Mesendoderm (in vitro differentiated cells): Measurements from ENCODE around the gene CRACR2A.

Experiments
- DNase-seq: peaks from one replicate; pipeline ENCODE4 v3.0.0; 2013
- H2AK5ac ChIP-seq: 2 replicates; pipeline ENCODE4 v1.6.1; 2013; ENCODE audit warnings: low read length, inconsistent platforms
- H2BK120ac ChIP-seq: 2 replicates; pipeline ENCODE4 v1.6.1; 2013; ENCODE audit warnings: low read depth, mild to moderate bottlenecking, low read length, moderate library complexity, mixed read lengths
- H2BK15ac ChIP-seq: replicated peaks from 2 replicates; pipeline ENCODE4 v1.6.1; 2013; ENCODE audit warnings: low read depth, mild to moderate bottlenecking, moderate library complexity
- H2BK5ac ChIP-seq: 2 replicates; pipeline ENCODE4 v1.6.1; 2013; ENCODE audit warnings: low read length, inconsistent platforms
- H3K18ac ChIP-seq: 2 replicates; pipeline ENCODE4 v1.6.1; 2013; ENCODE audit warnings: mild to moderate bottlenecking, low read length, mixed read lengths
- H3K23ac ChIP-seq: one replicate; pipeline ENCODE4 v1.6.1; 2013; ENCODE audit warnings: low read length
- H3K27ac ChIP-seq: 2 replicates; pipeline ENCODE4 v1.5.1; 2013; ENCODE audit warnings: low read depth, mild to moderate bottlenecking, inconsistent platforms, low read length, moderate library complexity
- H3K27me3 ChIP-seq: 2 replicates; pipeline ENCODE4 v1.6.1; 2013; ENCODE audit warnings: low read length, control low read depth, mild to moderate bottlenecking, inconsistent platforms; ENCODE audit not compliant: insufficient read depth, poor library complexity
- H3K36me3 ChIP-seq: 2 replicates; pipeline ENCODE4 v1.6.1; 2013; ENCODE audit warnings: low read length, inconsistent platforms; ENCODE audit not compliant: control insufficient read depth, insufficient read depth
- H3K4ac ChIP-seq: one replicate; pipeline ENCODE4 v1.6.1; 2013; ENCODE audit warnings: low read depth, mild to moderate bottlenecking, low read length, moderate library complexity
- H3K4me1 ChIP-seq: 2 replicates; pipeline ENCODE4 v1.6.1; 2013; ENCODE audit warnings: low read depth, low read length, inconsistent platforms; ENCODE audit not compliant: control insufficient read depth
- H3K4me2 ChIP-seq: 2 replicates; pipeline ENCODE4 v1.6.1; 2013; ENCODE audit warnings: low read length
- H3K4me3 ChIP-seq: 2 replicates; pipeline ENCODE4 v1.5.1; 2013; ENCODE audit warnings: mild to moderate bottlenecking, low read length
- H3K56ac ChIP-seq: one replicate; pipeline ENCODE4 v1.6.1; 2013; ENCODE audit warnings: low read length
- H3K79me1 ChIP-seq: 2 replicates; pipeline ENCODE4 v1.6.1; 2013; ENCODE audit warnings: low read length, inconsistent platforms
- H3K79me2 ChIP-seq: 2 replicates; pipeline ENCODE4 v1.6.1; 2013; ENCODE audit warnings: mild to moderate bottlenecking, low read length; ENCODE audit not compliant: control insufficient read depth, insufficient read depth
- H3K9ac ChIP-seq: 2 replicates; pipeline ENCODE4 v1.6.1; 2013; ENCODE audit warnings: low read length, inconsistent platforms
- H4K5ac ChIP-seq: one replicate; pipeline ENCODE4 v1.6.1; 2013; ENCODE audit warnings: low read length
- H4K8ac ChIP-seq: one replicate; pipeline ENCODE4 v1.6.1; 2013; ENCODE audit warnings: low read depth, mild to moderate bottlenecking, control low read depth, low read length, moderate library complexity
- WGBS: extraction: QIAGEN DNeasy Blood & Tissue Kit; methylation state at CpG from one replicate; pipeline ENCODE4 v1.1.7; 2013; ENCODE audit warnings: low lambda C conversion rate, missing lambda C conversion rate; ENCODE audit not compliant: insufficient coverage; ENCODE audit errors: extremely low coverage; 5-methylcytosine and 5-hydroxymethylcytosine counted together

CRACR2A gene

DNA sequence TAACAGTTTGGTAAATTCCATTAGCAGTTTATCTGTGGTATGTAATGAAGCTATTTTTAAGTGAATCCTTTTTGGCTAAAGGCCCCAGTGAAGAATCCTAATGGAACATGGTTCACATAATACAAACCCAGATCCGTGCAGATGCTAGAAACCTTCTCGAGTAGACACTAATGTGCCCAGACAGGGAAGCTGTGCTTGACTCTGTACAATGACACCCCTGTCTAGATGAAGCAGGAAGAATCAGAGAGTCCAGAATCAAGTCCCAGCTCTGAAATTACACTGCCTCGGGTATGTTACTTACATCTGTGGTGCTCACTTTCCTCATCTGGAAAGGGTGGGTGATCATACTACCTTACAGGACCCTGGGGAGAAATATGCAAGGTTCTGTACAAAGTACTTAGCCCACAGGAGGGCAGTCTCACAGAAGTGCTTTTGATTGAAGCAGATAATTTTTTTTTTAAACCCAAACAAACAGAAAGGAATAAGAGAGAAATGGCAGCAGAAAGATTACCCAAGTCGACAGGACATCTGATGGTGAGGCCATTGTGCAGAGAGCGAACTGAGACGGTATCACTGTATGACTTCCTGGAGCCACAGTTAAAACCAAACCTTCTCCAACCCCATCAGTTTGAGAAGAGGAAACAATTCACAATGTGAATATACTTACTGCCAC lies 8.5 kb downstream of the CRACR2A start:
- no peak for DNase-seq
- no CpG with 5 or more reads among the region's 6 CpGs for WGBS
- H4K5ac ChIP-seq: no peak overlapping the region

DNA sequence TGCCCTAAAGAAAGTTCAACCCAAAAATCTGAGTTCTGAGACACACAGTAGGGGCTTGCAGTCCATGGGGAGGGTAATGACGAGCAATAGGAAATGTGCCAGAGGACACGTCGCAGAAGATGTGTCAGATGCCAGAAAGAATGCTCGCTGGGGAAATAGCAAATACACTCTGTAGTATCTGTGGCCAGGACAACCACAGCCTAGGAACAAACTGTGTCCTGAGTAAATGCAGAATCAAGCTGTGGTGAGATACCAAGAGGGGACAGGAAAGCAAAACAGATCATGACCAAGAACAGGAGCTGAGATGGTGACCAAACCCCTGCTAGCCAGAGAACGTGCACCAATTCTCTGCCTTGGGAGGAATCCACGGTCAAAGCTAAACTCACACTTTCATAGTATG lies 9.1 kb downstream of the CRACR2A start:
- Histone ChIP-seq H3K18ac (no peak overlapping the region), H3K27ac (no peak overlapping the region), H4K5ac (no peak overlapping the region), H4K8ac (no peak overlapping the region), H3K79me1 (no peaks in the 10 kb centered on the region), H2AK5ac (no peak overlapping the region), H3K56ac (no peak overlapping the region), H3K36me3 (no peaks in the 10 kb centered on the region), H3K4me3 (no peak overlapping the region), H3K4ac (no peak overlapping the region), H3K4me2 (no peak overlapping the region), H3K9ac (no peak overlapping the region), H3K23ac (no peak overlapping the region), H2BK120ac (no peak overlapping the region), H3K4me1 (no peaks in the 10 kb centered on the region), H2BK15ac (no peak overlapping the region), H2BK5ac (no peak overlapping the region), H3K27me3 (no peaks in the 10 kb centered on the region), H3K79me2 (no peaks in the 10 kb centered on the region)
- no peak for DNase-seq
- WGBS: no CpG with 5 or more reads among the region's 6 CpGs

More for the DNA sequence above, 8.5 kb downstream of the CRACR2A start:
- H3K79me1 ChIP-seq: no peaks in the 10 kb centered on the region
- H2BK5ac ChIP-seq: no peak overlapping the region
- H3K27me3 ChIP-seq: no peaks in the 10 kb centered on the region
- H3K18ac ChIP-seq: no peak overlapping the region
- H3K36me3 ChIP-seq: no peaks in the 10 kb centered on the region
- H3K4ac ChIP-seq: no peak overlapping the region
- no peak overlapping the region for H3K23ac ChIP-seq
- H3K79me2 ChIP-seq: no peaks in the 10 kb centered on the region
- H2AK5ac ChIP-seq: no peak overlapping the region
- H3K9ac ChIP-seq: no peak overlapping the region
- H2BK120ac ChIP-seq: no peak overlapping the region
- no peak overlapping the region for H3K4me2 ChIP-seq
- H3K27ac ChIP-seq: no peak overlapping the region
- no peak overlapping the region for H3K4me3 ChIP-seq
- H3K4me1 ChIP-seq: no peaks in the 10 kb centered on the region
- no peak overlapping the region for H4K8ac ChIP-seq
- H3K56ac ChIP-seq: no peak overlapping the region
- H2BK15ac ChIP-seq: no peak overlapping the region

DNA sequence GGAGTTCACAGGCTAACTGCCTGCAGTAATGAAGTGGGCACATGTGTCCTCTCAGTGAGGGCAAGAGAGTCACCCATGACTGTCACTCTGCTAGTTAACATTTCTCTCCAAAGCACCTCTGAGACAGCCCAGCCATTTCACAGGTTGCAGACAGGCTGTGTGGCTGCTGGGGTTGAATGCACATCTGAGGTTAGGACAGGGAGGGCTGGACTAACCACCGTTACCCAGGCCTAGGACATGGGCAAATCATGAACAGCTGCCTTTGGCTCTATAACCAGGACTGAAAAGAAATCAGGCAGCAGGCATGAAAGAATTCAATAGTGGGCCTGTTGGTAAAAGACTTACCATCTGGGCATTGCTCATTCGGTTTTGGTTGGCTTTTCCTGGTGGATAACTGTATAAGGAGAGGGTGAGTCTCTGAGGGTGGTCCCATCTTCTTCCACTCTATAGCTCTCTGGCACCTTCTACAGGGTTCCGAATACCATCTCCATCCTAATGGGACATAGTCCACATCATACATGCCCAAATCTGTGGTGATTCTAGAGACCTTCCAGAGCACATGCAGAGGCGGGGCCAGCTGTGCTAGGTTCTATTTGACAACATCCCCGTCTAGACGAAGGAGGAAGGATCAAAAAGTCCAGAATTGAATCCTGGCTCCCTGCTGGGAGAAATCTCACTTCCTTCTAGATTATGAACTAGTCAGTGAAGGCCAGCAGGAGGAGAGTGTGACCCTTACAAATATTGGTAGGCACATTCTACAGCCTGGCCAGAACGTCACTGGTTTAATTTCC lies 10.8 kb downstream of the CRACR2A start:
- Histone ChIP-seq H3K36me3 (no peaks in the 10 kb centered on the region), H3K23ac (no peak overlapping the region), H2AK5ac (no peak overlapping the region), H2BK15ac (no peak overlapping the region), H3K4me3 (no peak overlapping the region), H3K18ac (no peak overlapping the region), H3K56ac (no peak overlapping the region), H4K8ac (no peak overlapping the region), H3K4ac (no peak overlapping the region), H3K27ac (no peak overlapping the region), H3K4me1 (no peaks in the 10 kb centered on the region), H3K4me2 (no peak overlapping the region), H4K5ac (no peak overlapping the region), H2BK120ac (no peak overlapping the region), H2BK5ac (no peak overlapping the region), H3K79me2 (no peaks in the 10 kb centered on the region), H3K27me3 (no peaks in the 10 kb centered on the region), H3K79me1 (no peaks in the 10 kb centered on the region), H3K9ac (no peak overlapping the region)
- no peak for DNase-seq
- WGBS: no CpG with 5 or more reads among the region's 7 CpGs

DNA sequence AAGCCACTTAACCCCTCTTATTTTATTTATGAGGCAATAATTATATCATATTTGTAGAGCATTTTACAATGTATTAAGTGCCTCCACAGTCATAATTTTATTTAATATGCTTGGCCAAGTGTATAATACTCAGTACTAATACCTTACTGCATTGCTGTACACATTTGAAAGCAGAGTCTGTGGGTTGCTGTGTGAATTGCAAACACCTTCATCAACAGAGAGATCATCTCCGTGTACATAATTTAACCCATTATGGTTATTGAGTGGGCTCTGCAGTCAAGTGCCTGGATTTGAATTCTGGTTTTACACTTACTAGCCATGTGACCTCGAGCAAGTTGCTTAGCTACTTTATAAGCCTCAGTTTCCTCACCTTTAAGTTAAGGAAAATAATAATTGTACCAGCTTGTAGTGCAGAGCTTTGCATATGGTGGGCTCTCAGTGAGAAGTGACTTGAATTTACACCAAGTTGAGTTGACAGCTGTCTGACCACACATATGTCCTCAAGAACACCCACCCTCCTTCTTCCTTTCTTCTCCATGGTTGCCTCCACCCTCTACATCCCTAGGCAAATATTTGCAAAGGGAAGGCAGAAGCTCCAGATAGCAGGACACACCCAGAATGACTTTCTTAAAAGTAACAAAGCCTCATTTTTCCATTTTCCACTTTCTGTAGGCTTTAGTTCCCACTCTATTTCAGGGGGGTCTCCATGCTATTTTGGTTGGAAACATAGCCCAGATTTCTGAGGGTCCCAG lies 12.3 kb downstream of the CRACR2A start:
- no peaks in the 10 kb centered on the region for H3K27me3 ChIP-seq
- no peak overlapping the region for H3K23ac ChIP-seq
- no peak overlapping the region for H3K56ac ChIP-seq
- no peak overlapping the region for H2BK15ac ChIP-seq
- no peak for DNase-seq
- H3K4me1 ChIP-seq: no peaks in the 10 kb centered on the region
- H2BK5ac ChIP-seq: no peak overlapping the region
- WGBS: no CpG with 5 or more reads among the region's 2 CpGs
- no peaks in the 10 kb centered on the region for H3K79me1 ChIP-seq
- H2BK120ac ChIP-seq: no peak overlapping the region
- no peak overlapping the region for H3K9ac ChIP-seq
- H3K79me2 ChIP-seq: no peaks in the 10 kb centered on the region
- H3K36me3 ChIP-seq: no peaks in the 10 kb centered on the region
- H3K4me3 ChIP-seq: no peak overlapping the region
- no peak overlapping the region for H3K27ac ChIP-seq
- H3K4ac ChIP-seq: no peak overlapping the region
- no peak overlapping the region for H3K18ac ChIP-seq
- H2AK5ac ChIP-seq: no peak overlapping the region
- H4K5ac ChIP-seq: no peak overlapping the region
- no peak overlapping the region for H3K4me2 ChIP-seq
- H4K8ac ChIP-seq: no peak overlapping the region

DNA sequence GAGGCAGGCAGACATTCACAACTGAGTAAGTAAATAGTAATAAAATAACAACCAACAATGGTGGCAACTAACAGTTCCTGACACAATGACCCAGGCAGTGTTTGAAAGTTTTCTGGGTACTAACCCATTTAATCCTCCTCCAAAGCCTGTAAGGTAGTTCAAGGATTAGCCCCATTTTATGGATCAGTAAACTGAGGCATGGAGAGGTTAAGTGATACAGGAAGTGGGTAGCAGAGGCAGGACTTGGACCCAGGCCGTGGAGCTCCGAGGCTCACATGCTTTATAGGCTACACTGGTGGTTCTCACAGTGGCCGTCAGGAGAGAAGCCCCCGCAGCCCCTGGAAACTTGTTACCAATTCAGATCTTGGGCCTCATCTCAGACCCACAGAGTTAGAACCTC lies 17.5 kb downstream of the CRACR2A start:
- no peaks in the 10 kb centered on the region for H3K36me3 ChIP-seq
- H3K4ac ChIP-seq: no peak overlapping the region
- H2AK5ac ChIP-seq: no peak overlapping the region
- H2BK120ac ChIP-seq: no peak overlapping the region
- no peak overlapping the region for H4K8ac ChIP-seq
- no CpG with 5 or more reads among the region's 4 CpGs for WGBS
- H3K9ac ChIP-seq: no peak overlapping the region
- no peaks in the 10 kb centered on the region for H3K27me3 ChIP-seq
- no peak overlapping the region for H3K4me2 ChIP-seq
- H3K4me3 ChIP-seq: no peak overlapping the region
- no peak overlapping the region for H4K5ac ChIP-seq
- H3K18ac ChIP-seq: no peak overlapping the region
- no peak overlapping the region for H2BK5ac ChIP-seq
- H3K79me1 ChIP-seq: no peaks in the 10 kb centered on the region
- H3K4me1 ChIP-seq: no peaks in the 10 kb centered on the region
- H2BK15ac ChIP-seq: no peak overlapping the region
- DNase-seq: no peak
- no peak overlapping the region for H3K27ac ChIP-seq
- H3K79me2 ChIP-seq: no peaks in the 10 kb centered on the region
- no peak overlapping the region for H3K23ac ChIP-seq
- H3K56ac ChIP-seq: no peak overlapping the region
